ENCODE data around the gene USP6NL.

Gene USP6NL

GRCh38 chr10:11447586-11447985 lies 163.9 kb downstream of the USP6NL start:
- in situ Hi-C loops (cut with HindIII; ENCODE audit: low sequenced_read_pairs) = no loop called here
- TF ChIP-seq, protein P1, sequence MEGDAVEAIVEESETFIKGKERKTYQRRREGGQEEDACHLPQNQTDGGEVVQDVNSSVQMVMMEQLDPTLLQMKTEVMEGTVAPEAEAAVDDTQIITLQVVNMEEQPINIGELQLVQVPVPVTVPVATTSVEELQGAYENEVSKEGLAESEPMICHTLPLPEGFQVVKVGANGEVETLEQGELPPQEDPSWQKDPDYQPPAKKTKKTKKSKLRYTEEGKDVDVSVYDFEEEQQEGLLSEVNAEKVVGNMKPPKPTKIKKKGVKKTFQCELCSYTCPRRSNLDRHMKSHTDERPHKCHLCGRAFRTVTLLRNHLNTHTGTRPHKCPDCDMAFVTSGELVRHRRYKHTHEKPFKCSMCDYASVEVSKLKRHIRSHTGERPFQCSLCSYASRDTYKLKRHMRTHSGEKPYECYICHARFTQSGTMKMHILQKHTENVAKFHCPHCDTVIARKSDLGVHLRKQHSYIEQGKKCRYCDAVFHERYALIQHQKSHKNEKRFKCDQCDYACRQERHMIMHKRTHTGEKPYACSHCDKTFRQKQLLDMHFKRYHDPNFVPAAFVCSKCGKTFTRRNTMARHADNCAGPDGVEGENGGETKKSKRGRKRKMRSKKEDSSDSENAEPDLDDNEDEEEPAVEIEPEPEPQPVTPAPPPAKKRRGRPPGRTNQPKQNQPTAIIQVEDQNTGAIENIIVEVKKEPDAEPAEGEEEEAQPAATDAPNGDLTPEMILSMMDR (IDR thresholded peaks at IDR 0.05; ENCODE audit: low read depth, low read length, missing control alignments) = no peak
- DNase-seq (ENCODE audit: low read depth) = no peak
- H3K4me3 ChIP-seq (ENCODE audit: low read depth, low read length) = no peak overlapping the region

DNA sequence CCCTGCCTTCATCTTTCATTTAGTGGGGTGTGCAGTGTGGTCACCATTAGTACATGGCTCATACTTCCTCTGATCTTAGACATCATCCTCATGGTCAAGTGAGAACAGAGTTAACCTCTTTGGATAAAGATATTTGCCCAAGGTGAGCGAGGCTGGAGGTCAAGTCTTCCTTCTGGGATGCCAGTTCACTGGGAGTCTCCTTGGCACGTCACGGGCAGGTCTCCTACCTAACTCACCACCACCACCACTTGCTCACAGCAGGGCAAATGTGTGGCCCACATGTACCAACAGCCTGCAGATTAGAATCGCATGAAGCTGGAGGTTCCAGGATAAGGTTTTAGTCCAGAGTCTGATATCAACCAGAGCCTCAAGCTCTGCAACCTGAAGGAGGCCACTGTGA lies 164.6 kb downstream of the USP6NL start:
- no peak overlapping the region for H3K4me3 ChIP-seq (ENCODE audit: low read depth, low read length)
- TF ChIP-seq, protein P1 (IDR thresholded peaks at IDR 0.05; ENCODE audit: low read depth, low read length, missing control alignments) = no peak
- DNase-seq (ENCODE audit: low read depth) = no peak
- in situ Hi-C loops (cut with HindIII; ENCODE audit: low sequenced_read_pairs) = no loop called here

- TF ChIP-seq, protein P1 (IDR thresholded peaks at IDR 0.05; ENCODE audit: low read depth, low read length, missing control alignments) = no peak
- no peak for DNase-seq (ENCODE audit: low read depth)
- no peak overlapping the region for H3K4me3 ChIP-seq (ENCODE audit: low read depth, low read length)
- in situ Hi-C loops (cut with HindIII; ENCODE audit: low sequenced_read_pairs) = no loop called here
Measured at GRCh38 chr10:11446133-11446532, 165.3 kb downstream of the USP6NL start.

- no peak for DNase-seq (ENCODE audit: low read depth)
- TF ChIP-seq, protein P1 (IDR thresholded peaks at IDR 0.05; ENCODE audit: low read depth, low read length, missing control alignments) = no peak
- H3K4me3 ChIP-seq (ENCODE audit: low read depth, low read length) = no peak overlapping the region
- in situ Hi-C loops (cut with HindIII; ENCODE audit: low sequenced_read_pairs) = no loop called here
Measured at GRCh38 chr10:11444531-11445228, 166.8 kb downstream of the USP6NL start.

- TF ChIP-seq, protein P1 (IDR thresholded peaks at IDR 0.05; ENCODE audit: low read depth, low read length, missing control alignments) = no peak
- no peak overlapping the region for H3K4me3 ChIP-seq (ENCODE audit: low read depth, low read length)
- in situ Hi-C loops (cut with HindIII; ENCODE audit: low sequenced_read_pairs) = no loop called here
- DNase-seq (ENCODE audit: low read depth) = no peak
Measured at GRCh38 chr10:11444155-11444530, 167.3 kb downstream of the USP6NL start.

- no peak for DNase-seq (ENCODE audit: low read depth)
- in situ Hi-C loops (cut with HindIII; ENCODE audit: low sequenced_read_pairs) = no loop called here
- TF ChIP-seq, protein P1 (IDR thresholded peaks at IDR 0.05; ENCODE audit: low read depth, low read length, missing control alignments) = no peak
- no peak overlapping the region for H3K4me3 ChIP-seq (ENCODE audit: low read depth, low read length)
Measured at GRCh38 chr10:11443468-11444154, 167.8 kb downstream of the USP6NL start.

Data from astrocyte of the cerebellum (primary cell).